ENCODE data around the gene ROCK1. TPM values are rescaled to one million over a fixed set of nuclear protein-coding genes. Genes with fewer than 3 reads are reported as not detected.

The ROCK1 gene
- total RNA-seq, 6 experiments from 2014 or later = 17.1 to 23.2 (median 21.6) TPM

- Histone ChIP-seq H3K36me3 (peaks cover 0 to 32% (median 12%) of the 10 kb centered on the region in 4 donors), H3K27me3 (no peaks in the 10 kb centered on the region), H3K4me3 (no peak overlapping the region), H3K9me3 (no peaks in the 10 kb centered on the region), H3K27ac (no peak overlapping the region), H3K4me1 (no peaks in the 10 kb centered on the region)
- ATAC-seq (no peak), DNase-seq (no peak)
- TF ChIP-seq CTCF (IDR thresholded peaks at IDR 0.05) (no peak), POLR2A (IDR thresholded peaks at IDR 0.05) (no peak)
- intact Hi-C loops (cut with DNase I) = no loop called here
These were observed 99.3 kb downstream of the ROCK1 start for GRCh38 chr18:21012308-21012707.

- ATAC-seq (peak; percentile 55 to 81 (median 68)), DNase-seq (no peak)
- Histone ChIP-seq H3K27me3 (no peaks in the 10 kb centered on the region), H3K27ac (no peak overlapping the region), H3K9me3 (no peaks in the 10 kb centered on the region), H3K4me3 (no peak overlapping the region), H3K4me1 (peaks cover 0 to 5% (median 2%) of the 10 kb centered on the region in 4 donors), H3K36me3 (peaks cover 0 to 21% (median 15%) of the 10 kb centered on the region in 4 donors)
- TF ChIP-seq CTCF (IDR thresholded peaks at IDR 0.05) = no peak
- TF ChIP-seq POLR2A (IDR thresholded peaks at IDR 0.05) = no peak
- intact Hi-C loops (cut with DNase I) = no loop called here
These were observed 106.9 kb downstream of the ROCK1 start for GRCh38 chr18:21004726-21005125.

- Histone ChIP-seq H3K27ac (no peak overlapping the region), H3K36me3 (peaks cover 0 to 4% (median 2%) of the 10 kb centered on the region in 4 donors), H3K4me1 (peaks cover 0 to 5% (median 2%) of the 10 kb centered on the region in 4 donors), H3K27me3 (no peaks in the 10 kb centered on the region), H3K9me3 (no peaks in the 10 kb centered on the region), H3K4me3 (no peak overlapping the region)
- DNase-seq (no peak), ATAC-seq (no peak)
- intact Hi-C loops (cut with DNase I) = no loop called here
- TF ChIP-seq CTCF (IDR thresholded peaks at IDR 0.05) (no peak), POLR2A (IDR thresholded peaks at IDR 0.05) (no peak)
These were observed 110.9 kb downstream of the ROCK1 start for GRCh38 chr18:21000667-21001066.

- Histone ChIP-seq H3K36me3 (peaks cover 0 to 4% (median 0%) of the 10 kb centered on the region in 4 donors), H3K9me3 (no peaks in the 10 kb centered on the region), H3K4me1 (no peaks in the 10 kb centered on the region), H3K27me3 (no peaks in the 10 kb centered on the region), H3K4me3 (no peak overlapping the region), H3K27ac (no peak overlapping the region)
- no peak for TF ChIP-seq CTCF (IDR thresholded peaks at IDR 0.05)
- ATAC-seq (no peak), DNase-seq (no peak)
- intact Hi-C loops (cut with DNase I) = no loop called here
These were observed 114.2 kb downstream of the ROCK1 start for GRCh38 chr18:20997371-20997770.

- no peaks in the 10 kb centered on the region for H3K9me3 ChIP-seq
- TF ChIP-seq POLR2A (IDR thresholded peaks at IDR 0.05) (no peak), CTCF (IDR thresholded peaks at IDR 0.05) (no peak)
- no peaks in the 10 kb centered on the region for H3K27me3 ChIP-seq
- H3K4me1 ChIP-seq = no peaks in the 10 kb centered on the region
- DNase-seq = no peak
- no peak overlapping the region for H3K27ac ChIP-seq
- H3K4me3 ChIP-seq = no peak overlapping the region
- ATAC-seq = no peak
- WGBS (ENCODE audit: insufficient coverage, low coverage, low lambda C conversion rate, missing lambda C conversion rate) = 100% methylated on average over 1 of the region's 1 CpG
- intact Hi-C loops (cut with DNase I) = no loop called here
- H3K36me3 ChIP-seq = peaks cover 0 to 6% (median 0%) of the 10 kb centered on the region in 4 donors
These were observed 115.2 kb downstream of the ROCK1 start for GRCh38 chr18:20996418-20996817.

Data from right lobe of liver (tissue), 6 donors.